Lower leg skin (tissue), 3 donors: ENCODE measurements around the gene RCAN1.

Experiments used
- POLR2A ChIP-seq, 2 donors: fragments of 450-650 bp; IDR thresholded peaks; one replicate each; pipeline ENCODE4 v1.6.1; 2016 to 2017; ENCODE audit warnings: antibody characterized with exemption in 2 of 2, mild to moderate bottlenecking in 1 of 2, moderate library complexity in 1 of 2
- TF ChIP-seq, protein P1 (sequence below), 3 donors: fragments of 450-650 bp; IDR thresholded peaks; one replicate each; pipeline ENCODE4 v1.5.1; 2016; ENCODE audit warnings: antibody characterized with exemption in 3 of 3, mild to moderate bottlenecking in 3 of 3, moderate library complexity in 2 of 3

DNA sequence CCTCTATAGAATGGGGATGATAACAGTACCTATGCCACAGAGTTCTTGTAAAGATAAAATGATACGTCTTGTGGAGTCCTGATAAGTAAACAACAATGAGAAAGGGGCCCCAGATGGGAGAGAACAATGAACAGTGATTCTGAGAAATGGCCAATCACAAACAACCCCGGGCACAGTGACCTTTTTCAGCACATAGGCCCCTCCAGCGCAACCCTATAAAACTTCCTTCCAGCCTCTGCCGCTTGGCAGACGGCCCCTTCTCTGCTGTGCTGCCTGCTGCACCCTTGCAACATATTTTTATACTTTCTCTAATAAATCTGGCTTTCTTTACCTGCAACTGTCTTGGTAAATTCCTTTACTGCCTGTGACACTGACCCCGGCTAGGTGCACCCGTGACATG lies 8.9 kb downstream of the RCAN1 start:
- TF ChIP-seq, protein P1, sequence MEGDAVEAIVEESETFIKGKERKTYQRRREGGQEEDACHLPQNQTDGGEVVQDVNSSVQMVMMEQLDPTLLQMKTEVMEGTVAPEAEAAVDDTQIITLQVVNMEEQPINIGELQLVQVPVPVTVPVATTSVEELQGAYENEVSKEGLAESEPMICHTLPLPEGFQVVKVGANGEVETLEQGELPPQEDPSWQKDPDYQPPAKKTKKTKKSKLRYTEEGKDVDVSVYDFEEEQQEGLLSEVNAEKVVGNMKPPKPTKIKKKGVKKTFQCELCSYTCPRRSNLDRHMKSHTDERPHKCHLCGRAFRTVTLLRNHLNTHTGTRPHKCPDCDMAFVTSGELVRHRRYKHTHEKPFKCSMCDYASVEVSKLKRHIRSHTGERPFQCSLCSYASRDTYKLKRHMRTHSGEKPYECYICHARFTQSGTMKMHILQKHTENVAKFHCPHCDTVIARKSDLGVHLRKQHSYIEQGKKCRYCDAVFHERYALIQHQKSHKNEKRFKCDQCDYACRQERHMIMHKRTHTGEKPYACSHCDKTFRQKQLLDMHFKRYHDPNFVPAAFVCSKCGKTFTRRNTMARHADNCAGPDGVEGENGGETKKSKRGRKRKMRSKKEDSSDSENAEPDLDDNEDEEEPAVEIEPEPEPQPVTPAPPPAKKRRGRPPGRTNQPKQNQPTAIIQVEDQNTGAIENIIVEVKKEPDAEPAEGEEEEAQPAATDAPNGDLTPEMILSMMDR (IDR thresholded peaks at IDR 0.05) = no peak
- no peak for TF ChIP-seq POLR2A (IDR thresholded peaks at IDR 0.05)
